Right lobe of liver (tissue), 4 donors: Measurements from ENCODE around the gene DDX17.

ENCODE experiments used
- CTCF ChIP-seq, 4 donors: fragments of 200-600 bp in 3 of 4; fragments of 450-650 bp in 1 of 4; IDR thresholded peaks; one replicate each; pipeline versions ENCODE4 v1.5.1 to v1.8.0; 2016 to 2022; ENCODE audit warnings: antibody characterized with exemption in 4 of 4, mild to moderate bottlenecking in 2 of 4
- POLR2A ChIP-seq: fragments of 450-650 bp; IDR thresholded peaks from one replicate; pipeline ENCODE4 v1.6.1; 2017; ENCODE audit warnings: antibody characterized with exemption, mild to moderate bottlenecking
- donor health status: DM: no; HTN: no; CAD: no.
- donor health status: DM: no; HTN: no; CAD: no.
- donor health status: DM: no; HTN: yes; CAD: no.

GRCh38 chr22:38490915-38491314 is 15.2 kb downstream of the DDX17 start:
- TF ChIP-seq CTCF (IDR thresholded peaks at IDR 0.05) (no peak), POLR2A (no peak)
